HepG2 (cell line): ENCODE measurements around the gene OST4. TPM values are rescaled to one million over a fixed set of nuclear protein-coding genes. Genes with fewer than 3 reads are reported as not detected.
A peak's percentile ranks its signal among the peaks of the same experiment; 100 is the strongest.

ENCODE experiments used
- AGO1 ChIP-seq: fragments of 200-400 bp; formaldehyde crosslinking; IDR thresholded peaks from 2 replicates; pipeline ENCODE4 v1.6.1; 2017; ENCODE audit warnings: mild to moderate bottlenecking, low read depth, low read length, moderate library complexity; ENCODE audit not compliant: poor library complexity, severe bottlenecking
- CEBPG ChIP-seq: IDR thresholded peaks from 2 replicates; pipeline ENCODE4 v1.6.1; 2016
- CREM ChIP-seq, 2 experiments: sonication (generic) in 1 of 2; formaldehyde crosslinking in 1 of 2; IDR thresholded peaks; 2 replicates each; pipeline versions ENCODE4 v1.4.0 to v1.6.1; 2016 to 2020; ENCODE audit warnings: antibody characterized with exemption in 1 of 2, mild to moderate bottlenecking in 1 of 2, missing genetic modification reagents in 1 of 2
- EEA1 ChIP-seq: sonication (generic); formaldehyde crosslinking; IDR thresholded peaks from 2 replicates; pipeline ENCODE4 v1.5.1; 2020; ENCODE audit warnings: mild to moderate bottlenecking, missing genetic modification reagents, borderline replicate concordance
- GABPA ChIP-seq, 2 experiments: IDR thresholded peaks; 2 replicates each; pipeline ENCODE4 v1.6.1; 2011 to 2016; ENCODE audit warnings: low read depth in 2 of 2, low read length in 1 of 2, missing biosample characterization in 1 of 2, missing genetic modification characterization in 1 of 2
- GTF3A ChIP-seq: sonication (generic); formaldehyde crosslinking; conservative IDR thresholded peaks from 2 replicates; pipeline ENCODE4 v1.4.0; 2020; ENCODE audit warnings: mild to moderate bottlenecking, missing genetic modification reagents
- HDAC2 ChIP-seq: sonication (generic); formaldehyde crosslinking; IDR thresholded peaks from 2 replicates; pipeline ENCODE4 v1.4.0; 2020; ENCODE audit warnings: missing genetic modification reagents
- HOXA9 ChIP-seq: sonication (generic); formaldehyde crosslinking; IDR thresholded peaks from 2 replicates; pipeline ENCODE4 v1.8.1; 2022; ENCODE audit warnings: missing genetic modification reagents, mild to moderate bottlenecking, moderate library complexity, borderline replicate concordance
- IKZF4 ChIP-seq: sonication (generic); formaldehyde crosslinking; IDR thresholded peaks from 2 replicates; pipeline ENCODE4 v1.5.1; 2020; ENCODE audit warnings: borderline replicate concordance, mild to moderate bottlenecking, low read depth, missing genetic modification reagents; ENCODE audit errors: not compliant biosample characterization
- ISL2 ChIP-seq: sonication (generic); formaldehyde crosslinking; IDR thresholded peaks from 2 replicates; pipeline ENCODE4 v1.5.0; 2020; ENCODE audit warnings: missing genetic modification reagents
- KLF12 ChIP-seq: sonication (generic); formaldehyde crosslinking; IDR thresholded peaks from 2 replicates; pipeline ENCODE4 v1.4.0; 2020; ENCODE audit warnings: missing genetic modification reagents, borderline replicate concordance
- ONECUT2 ChIP-seq: sonication (generic); formaldehyde crosslinking; IDR thresholded peaks from 2 replicates; pipeline ENCODE4 v1.4.0; 2020; ENCODE audit warnings: missing genetic modification reagents
- PHB2 ChIP-seq: fragments of 450-650 bp; IDR thresholded peaks from 2 replicates; pipeline ENCODE4 v1.6.1; 2018; ENCODE audit not compliant: partially characterized antibody
- PPARG ChIP-seq: conservative IDR thresholded peaks from 2 replicates; pipeline ENCODE4 v1.6.1; 2016; ENCODE audit warnings: missing biosample characterization, missing genetic modification reagents
- REPIN1 ChIP-seq: sonication (generic); formaldehyde crosslinking; IDR thresholded peaks from 2 replicates; pipeline ENCODE4 v1.8.0; 2022; ENCODE audit warnings: missing genetic modification reagents, low read depth, mild to moderate bottlenecking, borderline replicate concordance
- ZFP41 ChIP-seq: sonication (generic); formaldehyde crosslinking; IDR thresholded peaks from 2 replicates; pipeline ENCODE4 v1.4.0; 2020; ENCODE audit warnings: mild to moderate bottlenecking, missing genetic modification reagents, borderline replicate concordance
- ZNF382 ChIP-seq: sonication (generic); formaldehyde crosslinking; IDR thresholded peaks from 2 replicates; pipeline ENCODE4 v1.5.0; 2020; ENCODE audit warnings: missing genetic modification reagents, mild to moderate bottlenecking, borderline replicate concordance
- ZNF605 ChIP-seq: sonication (generic); formaldehyde crosslinking; IDR thresholded peaks from 2 replicates; pipeline ENCODE4 v1.8.0; 2022; ENCODE audit warnings: mild to moderate bottlenecking, missing genetic modification reagents
- ZNF629 ChIP-seq: sonication (generic); formaldehyde crosslinking; conservative IDR thresholded peaks from 2 replicates; pipeline ENCODE4 v1.5.0; 2020; ENCODE audit warnings: missing genetic modification reagents
- ZNF674 ChIP-seq: sonication (generic); formaldehyde crosslinking; IDR thresholded peaks from 2 replicates; pipeline ENCODE4 v1.5.0; 2020; ENCODE audit warnings: low read depth, mild to moderate bottlenecking, missing genetic modification reagents
- ZNF746 ChIP-seq: sonication (generic); formaldehyde crosslinking; IDR thresholded peaks from 2 replicates; pipeline ENCODE4 v1.8.0; 2022; ENCODE audit warnings: mild to moderate bottlenecking, missing genetic modification reagents
- polyA plus RNA-seq, 8 experiments: library from polyadenylated mRNA; depleted of rRNA in 3 of 8; stranded (reverse) in 7 of 8; unstranded in 1 of 8; fragments of >200 nt; fragmentation: Illumina TruSeq in 4 of 8; extraction: Trizol in 4 of 8; gene quantifications; 2 replicates each; pipeline versions ENCODE4 v1.2.1 to v1.2.3, GENCODE V29; 2011 to 2016; ENCODE audit warnings: low read depth in 4 of 8, missing spikeins in 1 of 8, mixed read lengths in 1 of 8; ENCODE audit not compliant: insufficient read depth in 1 of 8
- total RNA-seq, 5 experiments: library from RNA; depleted of rRNA; stranded (reverse); fragments of >200 nt; fragmentation: Illumina TruSeq; extraction: Trizol; gene quantifications; 2 replicates each; pipeline ENCODE4 v1.2.3, GENCODE V29; 2016; ENCODE audit warnings: low read depth in 1 of 5
- TF ChIP-seq, protein P1 (sequence below): sonication (generic); formaldehyde crosslinking; IDR thresholded peaks from 2 replicates; pipeline ENCODE4 v1.5.0; 2020; ENCODE audit warnings: missing genetic modification reagents
- TF ChIP-seq, protein P2 (sequence below): sonication (generic); formaldehyde crosslinking; conservative IDR thresholded peaks from 2 replicates; pipeline ENCODE4 v1.8.0; 2022; ENCODE audit warnings: missing genetic modification reagents
- TF ChIP-seq, protein P3 (sequence below): sonication (generic); formaldehyde crosslinking; IDR thresholded peaks from 2 replicates; pipeline ENCODE4 v1.4.0; 2020; ENCODE audit warnings: missing genetic modification reagents
- TF ChIP-seq, protein P4 (sequence below): sonication (generic); formaldehyde crosslinking; IDR thresholded peaks from 2 replicates; pipeline ENCODE4 v1.8.0; 2022; ENCODE audit warnings: missing genetic modification reagents, mild to moderate bottlenecking, borderline replicate concordance
- TF ChIP-seq, protein P5 (sequence below): sonication (generic); formaldehyde crosslinking; IDR thresholded peaks from 2 replicates; pipeline ENCODE4 v1.5.0; 2020; ENCODE audit warnings: mild to moderate bottlenecking, low read depth, missing genetic modification reagents, borderline replicate concordance

OST4 gene
- total and polyA plus RNA-seq, 2 of the 13 experiments (the other 11 are each of a cell fraction or from before 2014, with no cell fraction given) = 498 to 584 TPM

DNA sequence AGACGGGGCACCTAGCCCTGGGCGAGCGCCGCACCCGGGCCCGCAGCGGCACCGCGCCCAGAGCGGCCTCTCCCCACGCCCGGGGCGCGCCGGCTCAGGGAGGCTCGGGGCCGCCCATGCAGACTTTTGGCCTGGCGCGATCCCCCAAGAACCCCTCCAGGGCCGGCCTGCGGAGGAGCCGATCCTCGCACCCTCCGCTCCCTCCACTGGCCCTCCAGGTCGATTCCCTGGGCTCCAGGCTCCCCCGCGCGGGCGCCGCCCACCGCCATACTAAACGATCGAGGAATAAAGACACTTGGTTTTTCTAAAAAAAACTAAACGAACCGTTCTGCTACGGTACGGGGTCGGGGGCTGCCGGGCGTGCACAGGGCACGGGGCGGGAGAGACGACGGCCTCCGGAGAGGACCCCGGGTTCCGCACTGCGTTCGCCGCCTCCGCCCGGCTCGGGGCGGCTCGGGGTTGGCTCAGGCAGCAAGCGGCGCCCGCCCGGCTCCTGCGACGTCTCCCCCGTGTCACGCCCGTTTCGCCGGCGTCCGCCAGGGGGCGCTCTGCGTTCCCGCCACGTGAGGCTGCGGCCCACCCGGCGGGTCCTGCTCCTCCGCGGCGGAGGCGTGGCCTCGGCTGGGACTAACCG lies 14.8 kb upstream of the OST4 start (continued):
- TF ChIP-seq, protein P1, sequence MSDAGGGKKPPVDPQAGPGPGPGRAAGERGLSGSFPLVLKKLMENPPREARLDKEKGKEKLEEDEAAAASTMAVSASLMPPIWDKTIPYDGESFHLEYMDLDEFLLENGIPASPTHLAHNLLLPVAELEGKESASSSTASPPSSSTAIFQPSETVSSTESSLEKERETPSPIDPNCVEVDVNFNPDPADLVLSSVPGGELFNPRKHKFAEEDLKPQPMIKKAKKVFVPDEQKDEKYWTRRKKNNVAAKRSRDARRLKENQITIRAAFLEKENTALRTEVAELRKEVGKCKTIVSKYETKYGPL (CRISPR knock-in tag) = peak; percentile 47
- TF ChIP-seq ZNF674 (CRISPR knock-in tag) (no peak), CEBPG (CRISPR knock-in tag) (peak; percentile 57), ZFP41 (CRISPR knock-in tag) (no peak), ZNF629 (CRISPR knock-in tag) (no peak), REPIN1 (CRISPR knock-in tag) (peak; percentile 92), IKZF4 (CRISPR knock-in tag) (peak; percentile 22), ZNF746 (CRISPR knock-in tag) (peak; percentile 62; the same call in 1 of the 2 replicates), ISL2 (CRISPR knock-in tag) (peak; percentile 72), ZNF605 (CRISPR knock-in tag) (no peak), EEA1 (CRISPR knock-in tag) (peak; percentile 58; the same call in 1 of the 2 replicates), GTF3A (CRISPR knock-in tag) (0 out of 2 replicates have a peak, but pooled peaks have one; percentile 24), PPARG (CRISPR knock-in tag) (peak; percentile 75), CREM (IDR thresholded peaks at IDR 0.05) (no peak), CREM (CRISPR knock-in tag; IDR thresholded peaks at IDR 0.05) (0 out of 2 replicates have a peak, but pooled peaks have one; percentile 24), KLF12 (CRISPR knock-in tag) (peak; percentile 98), HDAC2 (peak; percentile 78), PHB2 (no peak), HOXA9 (no peak), AGO1 (no peak), ZNF382 (no peak), ONECUT2 (CRISPR knock-in tag) (no peak), GABPA (IDR thresholded peaks at IDR 0.05; ENCODE audit: low read depth, low read length) (no peak), GABPA (CRISPR knock-in tag; IDR thresholded peaks at IDR 0.05; ENCODE audit: low read depth) (no peak)
- TF ChIP-seq, protein P2, sequence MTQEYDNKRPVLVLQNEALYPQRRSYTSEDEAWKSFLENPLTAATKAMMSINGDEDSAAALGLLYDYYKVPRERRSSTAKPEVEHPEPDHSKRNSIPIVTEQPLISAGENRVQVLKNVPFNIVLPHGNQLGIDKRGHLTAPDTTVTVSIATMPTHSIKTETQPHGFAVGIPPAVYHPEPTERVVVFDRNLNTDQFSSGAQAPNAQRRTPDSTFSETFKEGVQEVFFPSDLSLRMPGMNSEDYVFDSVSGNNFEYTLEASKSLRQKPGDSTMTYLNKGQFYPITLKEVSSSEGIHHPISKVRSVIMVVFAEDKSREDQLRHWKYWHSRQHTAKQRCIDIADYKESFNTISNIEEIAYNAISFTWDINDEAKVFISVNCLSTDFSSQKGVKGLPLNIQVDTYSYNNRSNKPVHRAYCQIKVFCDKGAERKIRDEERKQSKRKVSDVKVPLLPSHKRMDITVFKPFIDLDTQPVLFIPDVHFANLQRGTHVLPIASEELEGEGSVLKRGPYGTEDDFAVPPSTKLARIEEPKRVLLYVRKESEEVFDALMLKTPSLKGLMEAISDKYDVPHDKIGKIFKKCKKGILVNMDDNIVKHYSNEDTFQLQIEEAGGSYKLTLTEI (CRISPR knock-in tag) = no peak
- TF ChIP-seq, protein P3, sequence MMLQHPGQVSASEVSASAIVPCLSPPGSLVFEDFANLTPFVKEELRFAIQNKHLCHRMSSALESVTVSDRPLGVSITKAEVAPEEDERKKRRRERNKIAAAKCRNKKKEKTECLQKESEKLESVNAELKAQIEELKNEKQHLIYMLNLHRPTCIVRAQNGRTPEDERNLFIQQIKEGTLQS (CRISPR knock-in tag) = peak; percentile 58
- TF ChIP-seq, protein P4, sequence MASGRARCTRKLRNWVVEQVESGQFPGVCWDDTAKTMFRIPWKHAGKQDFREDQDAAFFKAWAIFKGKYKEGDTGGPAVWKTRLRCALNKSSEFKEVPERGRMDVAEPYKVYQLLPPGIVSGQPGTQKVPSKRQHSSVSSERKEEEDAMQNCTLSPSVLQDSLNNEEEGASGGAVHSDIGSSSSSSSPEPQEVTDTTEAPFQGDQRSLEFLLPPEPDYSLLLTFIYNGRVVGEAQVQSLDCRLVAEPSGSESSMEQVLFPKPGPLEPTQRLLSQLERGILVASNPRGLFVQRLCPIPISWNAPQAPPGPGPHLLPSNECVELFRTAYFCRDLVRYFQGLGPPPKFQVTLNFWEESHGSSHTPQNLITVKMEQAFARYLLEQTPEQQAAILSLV = no peak
- TF ChIP-seq, protein P5, sequence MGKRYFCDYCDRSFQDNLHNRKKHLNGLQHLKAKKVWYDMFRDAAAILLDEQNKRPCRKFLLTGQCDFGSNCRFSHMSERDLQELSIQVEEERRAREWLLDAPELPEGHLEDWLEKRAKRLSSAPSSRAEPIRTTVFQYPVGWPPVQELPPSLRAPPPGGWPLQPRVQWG = peak; percentile 14; the same call in 1 of the 2 replicates
